Keratinocyte (primary cell): ENCODE measurements around the gene UFM1. TPM values are rescaled to one million over a fixed set of nuclear protein-coding genes. Genes with fewer than 3 reads are reported as not detected.

Source experiments
- DNase-seq: peaks from one replicate; pipeline ENCODE4 v3.0.0-alpha.2; 2011; ENCODE audit warnings: low read depth, missing footprints, low spot score
- FAIRE-seq: peaks from 2 replicates; lab custom pipeline; 2011; peaks lifted over from hg19 to GRCh38; lab: Jason Lieb, UNC
- H2AFZ ChIP-seq: 2 replicates; pipeline ENCODE4 v1.6.0; 2012; ENCODE audit warnings: low read length, control low read depth, inconsistent platforms; ENCODE audit not compliant: control insufficient read depth
- H3K27ac ChIP-seq: 2 replicates; pipeline ENCODE4 v1.5.1; 2011; ENCODE audit warnings: low read length; ENCODE audit not compliant: control insufficient read depth, insufficient read depth
- H3K27me3 ChIP-seq: 3 replicates; pipeline ENCODE4 v1.6.0; 2011; ENCODE audit warnings: low read length; ENCODE audit not compliant: control insufficient read depth, insufficient read depth; ENCODE audit errors: extremely low read depth
- H3K36me3 ChIP-seq, 2 experiments: 2 replicates in 1 of 2; 3 replicates in 1 of 2; pipeline ENCODE4 v1.5.1; 2011; ENCODE audit warnings: low read length in 2 of 2, mild to moderate bottlenecking in 1 of 2; ENCODE audit not compliant: control insufficient read depth in 2 of 2, insufficient read depth in 2 of 2; ENCODE audit errors: extremely low read depth in 1 of 2
- H3K4me1 ChIP-seq: 3 replicates; pipeline ENCODE4 v1.5.1; 2011; ENCODE audit warnings: low read length; ENCODE audit not compliant: control insufficient read depth, insufficient read depth; ENCODE audit errors: extremely low read depth
- H3K4me2 ChIP-seq: 3 replicates; pipeline ENCODE4 v1.6.0; 2011; ENCODE audit warnings: low read depth, low read length; ENCODE audit not compliant: control insufficient read depth, insufficient read depth; ENCODE audit errors: extremely low read depth
- H3K4me3 ChIP-seq, 3 experiments: fragments of 200-600 bp in 1 of 3; sonication (generic) in 1 of 3; 2 replicates in 2 of 3; 3 replicates in 1 of 3; pipeline ENCODE4 v1.5.1; 2011 to 2016; ENCODE audit warnings: low read length in 3 of 3, mild to moderate bottlenecking in 3 of 3, control low read depth in 2 of 3, inconsistent platforms in 1 of 3, low read depth in 1 of 3, mixed read lengths in 1 of 3, mixed run types in 1 of 3, moderate library complexity in 1 of 3; ENCODE audit not compliant: control insufficient read depth in 2 of 3, insufficient read depth in 2 of 3; ENCODE audit errors: extremely low read depth in 1 of 3
- H3K79me2 ChIP-seq: 2 replicates; pipeline ENCODE4 v1.6.0; 2012; ENCODE audit warnings: low read length; ENCODE audit not compliant: control insufficient read depth, insufficient read depth
- H3K9ac ChIP-seq: 3 replicates; pipeline ENCODE4 v1.6.0; 2011; ENCODE audit warnings: low read length; ENCODE audit not compliant: control insufficient read depth, insufficient read depth; ENCODE audit errors: extremely low read depth
- H3K9me1 ChIP-seq: 3 replicates; pipeline ENCODE4 v1.6.0; 2011; ENCODE audit warnings: low read length; ENCODE audit not compliant: control insufficient read depth, insufficient read depth; ENCODE audit errors: extremely low read depth
- H3K9me3 ChIP-seq: 2 replicates; pipeline ENCODE4 v1.5.1; 2012; ENCODE audit warnings: low read depth, low read length; ENCODE audit not compliant: control insufficient read depth
- H4K20me1 ChIP-seq: 3 replicates; pipeline ENCODE4 v1.6.0; 2011; ENCODE audit warnings: low read length; ENCODE audit not compliant: control insufficient read depth, insufficient read depth; ENCODE audit errors: extremely low read depth
- CTCF ChIP-seq, 3 experiments: IDR thresholded peaks in 1 of 3; conservative IDR thresholded peaks in 1 of 3; optimal IDR thresholded peaks in 1 of 3; 2 replicates in 2 of 3; 3 replicates in 1 of 3; pipeline versions ENCODE3 to v1.5.1; 2011; ENCODE audit warnings: low read length in 3 of 3, mild to moderate bottlenecking in 3 of 3, moderate library complexity in 2 of 3, control low read depth in 1 of 3, inconsistent platforms in 1 of 3; ENCODE audit not compliant: insufficient read depth in 2 of 3; ENCODE audit errors: extremely low read depth in 1 of 3
- EZH2 ChIP-seq: IDR thresholded peaks from one replicate; pipeline ENCODE4 v1.6.1; 2012; ENCODE audit warnings: inconsistent platforms, mild to moderate bottlenecking, low read length, moderate library complexity
- dilution Hi-C: fragments of 300-500 bp; cut with MboI; formaldehyde crosslinking; loops from one replicate; pipeline ENCODE4 v1.7.0; 2020; ENCODE audit warnings: low sequenced_read_pairs; ENCODE audit not compliant: extremely low pct_ligation_motif_present
- polyA plus RNA-seq, 5 experiments: library from polyadenylated mRNA; depleted of rRNA in 3 of 5; stranded (reverse) in 3 of 5; stranded (forward) in 1 of 5; unstranded in 1 of 5; fragments of >200 nt; gene quantifications; 1 replicate in 1 of 5; 2 replicates in 3 of 5; 3 replicates in 1 of 5; pipeline versions ENCODE4 v1.2.1 to v1.2.3, GENCODE V29; 2011 to 2012; ENCODE audit warnings: missing spikeins in 2 of 5, low read depth in 1 of 5, low replicate concordance in 1 of 5

Gene UFM1
- polyA plus RNA-seq, 1 donor (not counting 4 experiments of a cell fraction or from before 2014, with no cell fraction given), result 67.1 TPM

DNA sequence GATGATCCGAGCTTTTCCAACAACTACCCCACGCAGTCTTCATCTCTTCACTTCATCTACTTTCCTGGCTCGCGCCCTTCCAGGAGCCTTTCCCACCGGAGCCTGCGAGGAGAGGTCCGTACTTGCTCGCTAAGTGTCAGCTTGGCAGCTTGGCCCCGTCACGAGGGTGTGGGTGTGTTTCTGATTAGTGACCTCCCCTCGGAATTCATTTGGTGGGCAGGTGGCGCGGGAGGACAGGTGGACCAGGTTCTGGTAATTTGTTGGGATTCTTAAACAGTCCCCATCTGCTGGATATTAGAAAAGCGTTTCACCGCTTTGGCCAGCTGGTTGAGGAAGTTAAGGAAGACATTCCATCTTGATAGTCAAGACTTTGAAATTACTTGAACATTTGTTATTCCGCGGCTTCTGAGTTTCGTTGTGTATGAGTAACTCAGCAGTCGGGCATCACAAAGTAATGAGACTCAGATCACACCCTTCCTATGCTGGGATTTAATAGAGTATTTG, 515 bp downstream of the UFM1 start:
- Histone ChIP-seq H3K4me1 (peaks cover 27% of the 10 kb centered on the region), H3K27ac (peak overlapping the region; percentile 97), H3K9ac (peak overlapping the region; percentile 87), H3K79me2 (peaks cover 32% of the 10 kb centered on the region), H3K9me3 (no peaks in the 10 kb centered on the region), H3K4me2 (peak overlapping the region; percentile 84), H3K27me3 (no peaks in the 10 kb centered on the region), H3K9me1 (no peaks in the 10 kb centered on the region), H3K36me3 (peaks cover 2 to 3% of the 10 kb centered on the region in 2 experiments), H3K4me3 (peak overlapping the region; percentile 77 to 93 (median 87)), H2AFZ (peak overlapping the region; percentile 92), H4K20me1 (no peaks in the 10 kb centered on the region)
- TF ChIP-seq EZH2, result no peak
- no peak for TF ChIP-seq CTCF (optimal IDR thresholded peaks at IDR 0.05 in 1 of 3, IDR thresholded peaks at IDR 0.05 in 1 of 3, conservative IDR thresholded peaks at IDR 0.05 in 1 of 3; ENCODE audit: extremely low read depth in 1 of 3, insufficient read depth in 2 of 3, low read length in 3 of 3)
- DNase-seq (no peak), FAIRE-seq (no peak)
- dilution Hi-C loops, result no loop called here

DNA sequence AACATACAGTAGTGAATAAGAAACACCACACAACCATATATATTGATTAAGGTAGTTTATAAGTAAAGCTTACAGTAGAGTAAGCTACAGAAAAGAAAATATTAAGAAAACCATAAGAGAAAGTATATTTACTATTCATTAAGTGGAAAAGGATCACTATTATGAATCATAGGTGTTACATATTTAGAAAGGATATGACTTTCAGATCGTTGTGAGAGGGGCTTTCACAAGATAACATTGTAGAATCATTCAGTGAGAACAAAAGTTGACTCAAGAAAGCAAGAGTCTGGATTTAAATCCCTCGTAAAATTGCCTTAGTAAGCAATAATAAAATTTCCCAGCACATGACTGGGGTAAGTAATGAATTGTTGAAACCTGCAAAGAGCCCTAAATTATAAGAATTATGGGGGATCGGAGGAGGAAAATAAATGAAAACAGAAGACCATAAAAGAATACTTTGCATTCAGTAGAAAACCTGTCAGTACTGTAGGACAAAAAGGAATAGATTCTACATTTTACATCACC, 6.0 kb downstream of the UFM1 start:
- H3K27ac ChIP-seq, result no peak overlapping the region
- TF ChIP-seq EZH2, result no peak
- no peak for TF ChIP-seq CTCF (optimal IDR thresholded peaks at IDR 0.05 in 1 of 3, IDR thresholded peaks at IDR 0.05 in 1 of 3, conservative IDR thresholded peaks at IDR 0.05 in 1 of 3; ENCODE audit: extremely low read depth in 1 of 3, insufficient read depth in 2 of 3, low read length in 3 of 3)
- no peak overlapping the region for H3K9ac ChIP-seq
- H3K79me2 ChIP-seq, result peaks cover 27% of the 10 kb centered on the region
- no peaks in the 10 kb centered on the region for H3K9me1 ChIP-seq
- no peaks in the 10 kb centered on the region for H4K20me1 ChIP-seq
- DNase-seq, result no peak
- no peak overlapping the region for H3K4me3 ChIP-seq
- FAIRE-seq, result no peak
- no peaks in the 10 kb centered on the region for H3K27me3 ChIP-seq
- no peaks in the 10 kb centered on the region for H3K9me3 ChIP-seq
- H3K36me3 ChIP-seq, result peaks cover 5 to 8% of the 10 kb centered on the region in 2 experiments
- no peak overlapping the region for H3K4me2 ChIP-seq
- dilution Hi-C loops, result no loop called here
- H3K4me1 ChIP-seq, result peaks cover 8% of the 10 kb centered on the region
- H2AFZ ChIP-seq, result no peak overlapping the region
